Epithelial cell of proximal tubule (primary cell): ENCODE results near the gene KIFAP3. TPM values are rescaled to one million over a fixed set of nuclear protein-coding genes. Genes with fewer than 3 reads are reported as not detected.
"Not testable (repeated sequence)": the region's sequence is repeated elsewhere in the genome, so short reads cannot be mapped to it uniquely, and the experiment has no call there.

Source experiments
- DNase-seq: peaks from one replicate; pipeline ENCODE4 v3.0.0-alpha.2; 2011; ENCODE audit warnings: low read depth
- H3K4me3 ChIP-seq: 2 replicates; pipeline ENCODE4 v1.5.1; 2011; ENCODE audit warnings: low read depth, mild to moderate bottlenecking, low read length
- CTCF ChIP-seq: conservative IDR thresholded peaks from 2 replicates; pipeline ENCODE4 v1.5.1; 2012; ENCODE audit warnings: low read depth, mild to moderate bottlenecking, low read length
- total RNA-seq: library from RNA; depleted of rRNA; stranded (reverse); fragments of >200 nt; gene quantifications from 2 replicates; pipeline ENCODE4 v1.2.3, GENCODE V29; 2015

KIFAP3 gene
- total RNA-seq, 1 donor from 2014 or later, result 15.7 TPM

- DNase-seq, result no peak
- TF ChIP-seq CTCF, result no peak
- H3K4me3 ChIP-seq, result no peak overlapping the region
These were observed 46.7 kb downstream of the KIFAP3 start for GRCh38 chr1:170027760-170028159.

GRCh38 chr1:170020859-170021258 is 53.6 kb downstream of the KIFAP3 start:
- H3K4me3 ChIP-seq, result no peak overlapping the region
- no peak for TF ChIP-seq CTCF
- no peak for DNase-seq

- TF ChIP-seq CTCF, result no peak
These were observed 57.0 kb downstream of the KIFAP3 start for GRCh38 chr1:170017478-170017877.

GRCh38 chr1:170012920-170013319 is 61.6 kb downstream of the KIFAP3 start:
- no peak overlapping the region for H3K4me3 ChIP-seq
- TF ChIP-seq CTCF, result no peak
- DNase-seq, result no peak

More at GRCh38 chr1:170017478-170017877, 57.0 kb downstream of the KIFAP3 start:
- H3K4me3 ChIP-seq, result no peak overlapping the region
- no peak for DNase-seq

- H3K4me3 ChIP-seq, result no peak overlapping the region
- peak; percentile 47 for TF ChIP-seq CTCF
- DNase-seq, result no peak
These were observed 64.1 kb downstream of the KIFAP3 start for GRCh38 chr1:170010443-170010842.

GRCh38 chr1:170009551-170009950 is 64.9 kb downstream of the KIFAP3 start:
- no peak for DNase-seq
- no peak for TF ChIP-seq CTCF
- H3K4me3 ChIP-seq, result no peak overlapping the region

GRCh38 chr1:170008745-170009144 is 65.8 kb downstream of the KIFAP3 start:
- H3K4me3 ChIP-seq, DNase-seq: not testable (repeated sequence)

- not testable (repeated sequence) for H3K4me3 ChIP-seq, DNase-seq
These were observed 71.1 kb downstream of the KIFAP3 start for GRCh38 chr1:170003270-170003835.
